GM19099 (cell line): ENCODE results near the gene KRTAP6-2.

Source experiments
- POLR2A ChIP-seq: IDR thresholded peaks from 3 replicates; pipeline ENCODE4 v1.6.1; 2011; ENCODE audit warnings: low read depth; ENCODE audit not compliant: insufficient read length; ENCODE audit errors: extremely low read depth

The KRTAP6-2 gene, protein sequence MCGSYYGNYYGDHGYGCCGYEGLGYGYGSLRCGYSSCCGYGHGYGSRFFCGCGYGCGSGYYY

DNA sequence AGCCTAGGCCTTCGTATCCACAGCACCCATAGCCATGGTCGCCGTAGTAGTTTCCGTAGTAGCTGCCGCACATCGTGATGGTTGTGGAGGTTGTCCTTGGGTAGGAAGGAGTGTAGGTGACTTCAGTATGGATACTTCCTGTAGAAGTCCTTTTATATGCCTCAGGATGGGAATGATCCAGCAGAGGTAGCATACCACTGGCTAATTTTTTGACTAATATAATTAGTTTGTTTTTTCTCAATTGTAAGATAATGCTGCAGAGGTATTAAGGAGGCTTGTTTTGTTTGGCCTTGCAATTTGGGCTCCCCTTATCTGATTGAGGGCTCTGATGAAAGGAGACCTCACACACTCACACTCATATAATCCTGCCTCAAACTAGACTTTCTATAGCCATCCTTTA lies at the start of gene KRTAP6-2:
TSS of gene KRTAP6-2 (minus strand) at position 101 of the 400 bp plus-strand sequence. CDS start at position 73, 28 bp downstream.
- TF ChIP-seq POLR2A: no peak

DNA sequence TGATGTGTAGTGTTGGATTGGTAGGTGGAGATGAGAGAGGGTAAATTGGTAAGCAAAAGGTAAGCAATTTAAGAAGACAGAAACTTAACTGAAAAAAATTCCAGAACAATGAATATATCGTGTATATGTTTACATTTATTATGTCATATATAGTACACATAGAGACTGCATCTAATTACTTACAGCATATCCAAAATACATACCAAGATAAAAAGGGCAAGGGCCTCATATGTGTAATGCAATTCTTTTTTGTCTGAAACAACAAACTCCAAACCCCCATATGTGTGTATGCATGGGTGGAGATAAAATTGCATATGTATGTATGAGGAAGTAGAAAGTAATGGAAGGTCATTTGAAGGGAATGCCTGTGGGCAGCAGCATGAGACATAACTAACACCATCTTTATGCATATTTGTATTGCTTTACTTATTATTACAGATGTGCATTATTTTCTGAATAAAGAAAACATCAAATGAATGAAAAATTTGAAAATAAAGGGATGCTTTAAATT lies 48.3 kb upstream of the KRTAP6-2 start:
- TF ChIP-seq POLR2A: no peak

DNA sequence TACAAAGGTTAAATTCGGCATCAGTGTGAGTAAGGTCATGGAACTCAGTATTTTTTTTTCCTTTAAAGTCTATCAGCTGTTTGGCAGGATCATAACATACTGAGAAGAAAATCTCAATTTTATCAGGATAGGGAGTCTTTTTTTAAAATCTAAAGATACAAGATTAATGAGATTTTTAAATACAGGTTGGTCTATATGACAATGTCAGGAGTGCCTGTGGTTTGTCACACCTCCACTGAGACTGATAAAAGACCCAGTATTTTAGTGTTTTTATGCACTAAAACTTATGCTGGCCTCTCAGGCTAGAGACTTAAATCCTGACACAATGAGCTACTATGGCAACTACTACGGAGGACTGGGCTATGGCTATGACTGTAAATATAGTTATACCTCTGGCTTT lies 43.9 kb upstream of the KRTAP6-2 start, which contains the start of gene KRTAP20-3:
TSS of gene KRTAP20-3 (plus strand) at position 301 of the 400 bp plus-strand sequence.
- TF ChIP-seq POLR2A: no peak

DNA sequence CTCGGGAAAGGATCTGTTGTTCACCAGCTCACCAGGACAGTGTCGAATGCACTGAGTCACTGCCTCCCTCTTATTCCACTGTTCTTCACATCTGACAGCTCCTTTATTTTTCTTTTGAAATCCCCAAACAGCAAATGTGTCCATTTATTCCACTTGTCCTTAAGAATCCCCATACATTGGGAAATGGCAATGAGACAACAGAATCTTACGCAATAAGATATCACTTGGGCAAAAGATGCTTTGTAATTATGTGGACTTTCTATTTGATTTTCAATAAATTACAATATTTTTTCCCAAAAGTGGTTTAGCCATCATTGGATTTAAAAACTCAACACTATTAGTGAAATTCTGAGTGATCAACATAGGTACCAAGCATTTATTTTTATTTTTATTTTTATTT lies 40.0 kb upstream of the KRTAP6-2 start:
- no peak for TF ChIP-seq POLR2A

DNA sequence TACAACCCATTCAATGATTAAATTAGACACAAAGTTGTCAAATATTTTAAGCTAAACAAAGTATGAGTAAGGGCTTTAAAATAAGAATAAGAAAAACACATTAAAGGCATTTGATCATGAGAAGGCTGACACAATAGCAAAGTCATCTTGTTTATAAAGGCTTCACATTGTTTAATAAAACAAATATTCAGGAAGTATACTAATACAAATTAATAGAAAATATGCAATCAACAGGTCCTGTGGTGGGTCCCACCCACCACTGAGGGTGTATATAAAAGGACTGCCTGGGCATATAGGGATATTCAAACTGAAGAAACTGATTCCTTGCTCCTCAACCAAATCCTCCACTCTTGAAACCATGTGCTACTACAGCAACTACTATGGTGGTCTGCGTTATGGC lies 36.2 kb upstream of the KRTAP6-2 start, which contains the start of gene KRTAP20-2:
TSS of gene KRTAP20-2 (plus strand) at position 301 of the 400 bp plus-strand sequence. CDS start at position 359, 58 bp downstream.
- TF ChIP-seq POLR2A: no peak

DNA sequence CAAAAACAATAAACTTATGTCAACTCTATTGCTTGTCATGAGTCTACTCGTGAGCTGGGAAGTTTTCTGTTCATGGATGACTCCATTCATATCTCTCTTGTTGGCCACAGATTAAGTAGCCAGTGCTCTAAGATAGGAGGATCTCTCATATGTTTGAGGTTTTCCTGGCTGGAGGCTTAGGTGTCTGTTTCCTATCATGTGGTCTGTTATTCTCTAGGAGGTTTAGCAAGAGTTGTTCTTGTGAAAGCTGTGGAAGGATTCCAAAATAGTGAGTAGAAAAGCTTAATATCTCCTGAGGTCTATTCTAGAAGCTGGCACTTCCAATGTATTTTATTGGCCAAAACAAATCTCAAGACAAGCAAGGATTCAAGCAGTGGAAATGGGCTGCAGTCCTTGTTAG lies 30.5 kb upstream of the KRTAP6-2 start:
- TF ChIP-seq POLR2A: no peak

DNA sequence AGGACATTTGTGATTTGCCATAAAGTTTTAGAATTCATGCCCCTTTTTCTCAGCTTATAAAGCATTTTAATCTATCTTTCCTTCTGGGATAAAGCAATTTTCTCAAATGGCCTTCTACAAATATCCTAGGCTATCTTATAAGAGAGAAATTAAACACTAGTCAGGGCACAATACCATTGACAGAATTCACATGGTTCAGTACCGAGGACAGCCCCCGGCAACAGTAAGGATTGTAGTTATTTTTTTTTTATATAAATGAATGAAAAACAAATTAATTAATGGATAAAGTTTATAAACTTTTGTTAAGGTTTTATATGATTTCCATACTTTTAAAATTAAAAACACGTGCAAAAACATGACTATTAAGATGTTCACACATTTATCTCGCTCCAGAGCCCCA lies 29.4 kb upstream of the KRTAP6-2 start:
- no peak for TF ChIP-seq POLR2A

DNA sequence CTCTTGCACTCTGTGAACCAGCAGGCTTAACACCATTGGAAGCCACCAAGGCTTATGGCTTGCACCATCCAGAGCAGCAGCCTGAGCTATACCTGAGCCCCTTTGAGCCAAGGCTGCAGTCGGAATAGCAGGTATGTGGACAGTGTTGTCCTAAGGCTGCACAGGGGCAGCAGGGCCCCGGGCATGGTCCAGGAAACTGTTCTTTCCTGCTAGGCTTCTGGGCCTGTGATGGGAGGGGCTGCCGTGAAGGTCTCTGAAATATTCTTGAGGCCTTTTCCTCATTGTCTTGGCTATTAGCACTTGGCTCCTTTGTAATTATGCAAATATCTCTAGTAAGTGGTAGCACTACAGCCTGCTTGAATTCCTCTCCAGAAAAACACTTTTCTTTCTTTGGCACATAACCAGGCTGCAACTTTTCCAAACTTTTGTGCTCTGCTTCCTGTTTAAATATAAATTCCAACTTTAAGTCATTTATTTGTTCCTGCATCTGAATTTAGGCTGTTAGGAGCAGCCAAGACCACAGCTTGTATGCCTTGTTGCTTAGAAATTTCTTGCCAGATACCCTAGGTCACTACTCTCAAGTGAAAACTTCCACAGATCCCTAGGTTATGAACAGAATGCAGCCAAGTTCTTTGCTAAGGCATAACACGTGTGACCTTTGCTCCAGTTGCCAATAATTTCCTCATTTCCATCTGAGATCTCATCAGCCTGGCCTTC lies 26.9 kb upstream of the KRTAP6-2 start:
- no peak for TF ChIP-seq POLR2A

DNA sequence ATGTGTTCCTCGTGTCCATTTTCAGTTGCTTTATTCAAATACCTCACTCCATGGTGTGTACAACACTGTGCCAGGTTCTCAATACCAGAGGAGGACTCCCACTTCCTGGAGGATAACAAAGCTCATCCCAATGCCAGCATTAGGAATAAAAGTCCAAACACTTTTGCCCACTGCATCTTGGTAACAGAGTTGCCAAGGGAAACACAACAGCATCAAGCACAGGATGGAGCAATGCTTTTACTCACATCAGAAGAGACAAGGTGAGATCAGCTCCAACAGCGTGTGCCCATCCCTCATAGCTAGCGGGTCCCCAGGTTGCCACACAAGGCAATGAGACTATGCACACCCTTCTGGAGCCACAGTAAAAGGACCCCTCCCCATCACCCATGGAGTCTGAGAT lies 24.7 kb upstream of the KRTAP6-2 start:
- no peak for TF ChIP-seq POLR2A

DNA sequence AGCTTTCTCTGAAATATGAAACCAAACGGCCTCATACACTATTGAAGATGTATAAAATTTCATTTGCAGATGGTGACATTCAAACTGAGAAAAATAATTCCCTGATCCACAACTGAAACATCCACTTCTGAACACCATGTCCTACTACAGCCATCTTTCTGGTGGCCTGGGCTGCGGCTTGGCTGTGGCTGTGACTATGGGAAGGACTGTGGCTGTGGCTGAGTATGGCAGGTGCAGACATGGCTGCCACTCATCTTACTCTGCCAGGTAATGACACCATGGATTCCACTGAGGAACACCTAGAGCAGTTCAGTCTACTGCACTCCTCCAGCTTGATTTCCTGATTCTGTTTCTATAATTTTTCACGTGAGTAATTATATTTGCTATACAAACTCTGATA lies 21.8 kb upstream of the KRTAP6-2 start, which contains the start of gene KRTAP20-4:
TSS of gene KRTAP20-4 (plus strand) at position 106 of the 400 bp plus-strand sequence.
- TF ChIP-seq POLR2A: no peak

DNA sequence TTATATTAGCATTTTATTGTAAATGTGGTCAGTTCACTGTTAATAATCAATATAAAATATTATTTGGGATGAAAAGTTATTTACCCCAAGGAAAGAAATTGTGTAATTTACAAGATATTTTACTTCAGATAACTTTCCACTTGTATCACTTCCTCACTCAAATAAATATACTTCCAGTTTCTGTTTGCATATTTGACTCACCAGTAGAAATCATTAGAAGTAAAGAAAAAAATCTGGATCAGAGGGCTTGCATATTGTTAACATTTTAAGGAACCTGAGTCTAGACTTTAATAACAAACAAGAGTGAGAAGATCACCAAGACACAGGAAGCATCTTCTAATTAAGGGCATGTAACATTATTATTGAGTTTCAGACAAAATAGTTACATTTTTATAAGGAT lies 21.4 kb upstream of the KRTAP6-2 start:
- TF ChIP-seq POLR2A: no peak

DNA sequence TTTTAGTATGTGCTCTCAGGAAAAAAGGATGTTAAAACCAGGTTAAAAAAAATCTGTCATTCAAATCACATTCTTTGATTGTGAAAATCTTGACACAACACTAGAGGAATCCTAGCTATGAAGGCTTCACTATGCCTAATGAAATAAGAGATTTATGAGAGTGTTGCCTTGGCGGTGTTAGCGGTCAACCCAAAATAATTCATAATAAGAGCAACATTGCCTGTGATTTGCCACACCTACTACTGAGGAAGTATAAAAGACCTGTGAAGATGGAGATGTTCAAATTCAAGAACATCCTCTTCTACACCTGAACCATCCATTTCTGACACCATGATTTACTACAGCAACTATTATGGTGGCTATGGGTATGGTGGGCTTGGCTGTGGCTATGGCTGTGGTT lies 17.4 kb upstream of the KRTAP6-2 start, which contains the start of gene KRTAP20-1:
TSS of gene KRTAP20-1 (plus strand) at position 301 of the 400 bp plus-strand sequence. CDS start at position 331, 30 bp downstream.
- TF ChIP-seq POLR2A: no peak

DNA sequence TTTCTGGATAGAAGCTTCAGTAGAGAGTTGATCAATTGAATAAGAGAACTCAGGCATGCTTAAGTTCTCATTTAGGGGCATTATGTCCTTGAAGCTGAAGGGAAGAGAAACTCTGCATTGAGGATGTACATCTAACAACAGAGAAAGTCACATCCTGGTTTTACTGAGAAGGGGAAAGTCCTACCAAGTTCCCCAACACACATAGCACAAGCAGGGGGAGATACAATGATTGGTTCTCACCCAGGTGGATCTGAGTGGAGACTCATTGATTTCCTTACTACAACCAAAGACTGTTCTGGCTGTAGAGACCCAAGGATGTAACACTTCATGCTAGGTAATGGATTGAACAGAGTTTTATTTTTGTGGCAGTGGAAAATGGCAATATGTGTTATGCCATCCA lies 16.5 kb upstream of the KRTAP6-2 start:
- TF ChIP-seq POLR2A: no peak

DNA sequence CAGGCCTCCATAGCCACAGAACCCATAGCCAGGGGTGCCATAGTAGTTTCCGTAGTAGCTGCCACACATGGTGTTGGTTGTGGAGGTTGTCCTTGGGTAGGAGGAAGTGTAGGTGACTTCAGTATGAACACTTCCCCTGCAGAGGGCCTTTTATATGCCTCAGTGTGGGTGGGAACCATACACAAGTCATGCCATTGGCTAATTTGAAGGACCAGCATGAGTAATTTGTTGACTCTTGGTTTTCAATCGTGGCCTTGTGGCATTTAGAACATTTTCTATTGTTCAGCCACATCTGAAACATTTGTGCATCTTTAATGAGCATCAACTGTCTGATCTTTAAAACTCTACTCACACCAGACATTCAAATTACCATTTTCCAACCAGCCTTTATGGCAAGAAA lies 15.1 kb upstream of the KRTAP6-2 start, which contains the start of gene KRTAP6-1:
TSS of gene KRTAP6-1 (minus strand) at position 95 of the 400 bp plus-strand sequence. CDS start at position 69, 26 bp downstream.
- no peak for TF ChIP-seq POLR2A

DNA sequence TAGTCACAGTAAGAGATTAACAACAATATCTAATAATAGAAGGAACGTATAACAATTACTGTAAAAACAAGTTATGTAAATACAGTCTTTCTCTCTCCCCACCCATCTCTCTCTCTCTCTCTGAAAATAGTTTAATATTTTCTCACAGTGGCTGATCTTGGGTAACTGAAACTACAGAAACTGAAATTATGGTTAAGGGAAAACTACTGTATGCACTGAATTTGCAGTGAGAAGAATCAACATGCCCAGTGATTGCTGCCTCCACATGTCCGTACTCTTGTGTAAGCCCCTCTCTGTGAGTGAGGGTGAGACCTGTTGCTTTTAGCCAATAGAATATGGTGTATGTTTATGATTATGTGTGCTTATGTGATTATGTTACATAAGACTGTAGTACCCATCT lies 13.4 kb upstream of the KRTAP6-2 start:
- no peak for TF ChIP-seq POLR2A

DNA sequence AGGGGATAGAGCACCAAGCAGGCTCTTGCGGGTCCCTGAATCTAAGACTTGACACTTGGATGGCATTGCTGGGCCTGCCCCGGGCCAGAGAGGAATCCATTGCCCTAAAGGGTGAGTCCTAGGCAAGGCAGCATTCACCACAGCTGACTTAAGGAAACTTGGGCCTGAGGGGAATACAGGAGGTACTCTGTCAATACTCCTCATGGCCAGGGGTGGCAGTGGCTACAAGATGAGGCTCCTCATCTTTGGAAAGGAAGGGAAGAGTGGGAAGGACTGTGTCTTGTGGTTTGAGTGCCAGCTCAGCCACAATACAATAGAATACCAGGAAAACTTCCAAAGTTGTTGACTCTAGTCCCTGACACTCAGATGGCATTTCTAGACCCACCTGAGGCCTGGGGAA lies 7.3 kb upstream of the KRTAP6-2 start:
- TF ChIP-seq POLR2A: no peak
